WTC11 (cell line): ENCODE measurements around the gene GOLT1B. TPM values are rescaled to one million over a fixed set of nuclear protein-coding genes. Genes with fewer than 3 reads are reported as not detected.
A peak's percentile ranks its signal among the peaks of the same experiment; 100 is the strongest.

Experiments
- ATAC-seq: fragments of 200-7000 bp; cut with Tn5 transposase; 2 replicates; pipeline ENCODE4 v1.10.0; 2021; ENCODE audit warnings: mild to moderate bottlenecking, moderate library complexity
- CTCF ChIA-PET: fragments of 300-600 bp; sonication (Branson Sonifier 250); formaldehyde crosslinking; loops from one replicate; lab custom pipeline; 2021; ENCODE audit warnings: antibody characterized with exemption; lab: Charles Lee
- POLR2A ChIA-PET: fragments of 350-600 bp; sonication (Branson Sonifier 250); formaldehyde crosslinking; loops from one replicate; lab custom pipeline; 2021; ENCODE audit warnings: antibody characterized with exemption; lab: Charles Lee
- DNase-seq: peaks from one replicate; pipeline ENCODE4 v3.0.0; 2021; ENCODE audit warnings: low spot score
- H3K27ac Mint-ChIP-seq: 2 replicates; pipeline ENCODE4 v1.8.0; 2021; ENCODE audit warnings: mixed read lengths
- H3K27me3 Mint-ChIP-seq: 2 replicates; pipeline ENCODE4 v1.8.0; 2021; ENCODE audit warnings: low read depth, mild to moderate bottlenecking, moderate library complexity, mixed read lengths
- H3K36me3 Mint-ChIP-seq: 2 replicates; pipeline ENCODE4 v1.8.0; 2021; ENCODE audit warnings: mixed read lengths
- H3K4me1 Mint-ChIP-seq: 2 replicates; pipeline ENCODE4 v1.8.0; 2022; ENCODE audit warnings: mixed read lengths
- H3K4me3 Mint-ChIP-seq: 2 replicates; pipeline ENCODE4 v1.8.0; 2021; ENCODE audit warnings: mild to moderate bottlenecking, moderate library complexity, mixed read lengths
- H3K9me3 Mint-ChIP-seq: 2 replicates; pipeline ENCODE4 v1.8.0; 2021; ENCODE audit warnings: mixed read lengths
- FOXJ3 ChIP-seq: sonication (generic); formaldehyde crosslinking; IDR thresholded peaks from 2 replicates; pipeline ENCODE4 v1.9.0; 2021; ENCODE audit warnings: missing genetic modification reagents, mild to moderate bottlenecking, borderline replicate concordance
- IRF2 ChIP-seq: sonication (generic); formaldehyde crosslinking; IDR thresholded peaks from 2 replicates; pipeline ENCODE4 v1.8.0; 2022; ENCODE audit warnings: low read depth, missing genetic modification reagents, borderline replicate concordance
- NFATC4 ChIP-seq: fragments of 250-450 bp; sonication (Bioruptor Pico); IDR thresholded peaks from 2 replicates; pipeline ENCODE4 v1.9.0; 2021; ENCODE audit warnings: mild to moderate bottlenecking
- NFE2L1 ChIP-seq: sonication (generic); formaldehyde crosslinking; IDR thresholded peaks from 2 replicates; pipeline ENCODE4 v1.8.1; 2023; ENCODE audit warnings: missing genetic modification reagents
- SMAD3 ChIP-seq: sonication (generic); formaldehyde crosslinking; IDR thresholded peaks from 2 replicates; pipeline ENCODE4 v1.8.0; 2022; ENCODE audit warnings: missing genetic modification reagents, mild to moderate bottlenecking, borderline replicate concordance
- total RNA-seq: library from RNA; stranded (reverse); gene quantifications from 3 replicates; pipeline ENCODE4 v1.2.3, GENCODE V29; 2021
- TF ChIP-seq, protein P1 (sequence below): fragments of 250-450 bp; sonication (Bioruptor Pico); conservative IDR thresholded peaks from 2 replicates; pipeline ENCODE4 v1.9.0; 2021; ENCODE audit warnings: mild to moderate bottlenecking
- TF ChIP-seq, protein P2 (sequence below): sonication (generic); formaldehyde crosslinking; IDR thresholded peaks from 2 replicates; pipeline ENCODE4 v1.8.0; 2022; ENCODE audit warnings: mild to moderate bottlenecking, missing genetic modification reagents
- TF ChIP-seq, protein P3 (sequence below): sonication (generic); formaldehyde crosslinking; conservative IDR thresholded peaks from 2 replicates; pipeline ENCODE4 v1.8.1; 2023; ENCODE audit warnings: mild to moderate bottlenecking, low read depth, missing genetic modification reagents, moderate library complexity
- TF ChIP-seq, protein P4 (sequence below): fragments of 250-450 bp; sonication (Bioruptor Pico); IDR thresholded peaks from 2 replicates; pipeline ENCODE4 v1.9.0; 2021; ENCODE audit warnings: mild to moderate bottlenecking
- TF ChIP-seq, protein P5 (sequence below): fragments of 200-600 bp; IDR thresholded peaks from 2 replicates; pipeline ENCODE4 v1.8.0; 2022; ENCODE audit warnings: antibody characterized with exemption
- TF ChIP-seq, protein P6 (sequence below): sonication (generic); formaldehyde crosslinking; IDR thresholded peaks from 2 replicates; pipeline ENCODE4 v1.8.1; 2022; ENCODE audit warnings: missing genetic modification reagents, borderline replicate concordance
- TF ChIP-seq, protein P7 (sequence below): sonication (generic); formaldehyde crosslinking; IDR thresholded peaks from 2 replicates; pipeline ENCODE4 v1.8.1; 2023; ENCODE audit warnings: mild to moderate bottlenecking, missing genetic modification reagents, borderline replicate concordance
- TF ChIP-seq, protein P8 (sequence below): fragments of 250-450 bp; sonication (Bioruptor Pico); IDR thresholded peaks from 2 replicates; pipeline ENCODE4 v1.9.0; 2021; ENCODE audit warnings: moderate library complexity, mild to moderate bottlenecking, inconsistent platforms, borderline replicate concordance

GOLT1B gene
- total RNA-seq, 1 experiment from 2014 or later = 39.7 TPM

DNA sequence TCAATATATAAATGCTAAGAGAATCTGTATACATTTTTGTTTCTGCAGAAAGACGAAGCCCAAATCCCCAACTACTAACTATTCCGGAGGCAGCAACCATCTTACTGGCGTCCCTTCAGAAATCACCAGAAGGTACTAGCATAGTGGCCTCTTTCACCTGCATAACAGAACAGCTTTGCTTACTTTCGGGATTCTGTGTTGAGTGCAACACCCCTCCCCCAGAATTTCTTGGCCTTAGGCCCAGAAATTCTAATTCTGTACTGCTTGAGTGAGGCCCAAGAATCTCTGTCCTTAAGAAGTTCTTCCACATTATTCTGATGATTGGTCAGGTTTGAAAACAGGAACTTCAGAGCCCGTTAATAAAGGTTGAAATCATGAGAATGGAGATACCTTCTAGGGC lies 27.4 kb downstream of the GOLT1B start:
- peak overlapping the region; percentile 91 for H3K4me3 Mint-ChIP-seq
- ATAC-seq (no peak), DNase-seq (no peak)
- ChIA-PET CTCF (no interaction called here), POLR2A (no interaction called here)
- H3K27me3 Mint-ChIP-seq = peaks cover 57% of the 10 kb centered on the region
- TF ChIP-seq, protein P1, sequence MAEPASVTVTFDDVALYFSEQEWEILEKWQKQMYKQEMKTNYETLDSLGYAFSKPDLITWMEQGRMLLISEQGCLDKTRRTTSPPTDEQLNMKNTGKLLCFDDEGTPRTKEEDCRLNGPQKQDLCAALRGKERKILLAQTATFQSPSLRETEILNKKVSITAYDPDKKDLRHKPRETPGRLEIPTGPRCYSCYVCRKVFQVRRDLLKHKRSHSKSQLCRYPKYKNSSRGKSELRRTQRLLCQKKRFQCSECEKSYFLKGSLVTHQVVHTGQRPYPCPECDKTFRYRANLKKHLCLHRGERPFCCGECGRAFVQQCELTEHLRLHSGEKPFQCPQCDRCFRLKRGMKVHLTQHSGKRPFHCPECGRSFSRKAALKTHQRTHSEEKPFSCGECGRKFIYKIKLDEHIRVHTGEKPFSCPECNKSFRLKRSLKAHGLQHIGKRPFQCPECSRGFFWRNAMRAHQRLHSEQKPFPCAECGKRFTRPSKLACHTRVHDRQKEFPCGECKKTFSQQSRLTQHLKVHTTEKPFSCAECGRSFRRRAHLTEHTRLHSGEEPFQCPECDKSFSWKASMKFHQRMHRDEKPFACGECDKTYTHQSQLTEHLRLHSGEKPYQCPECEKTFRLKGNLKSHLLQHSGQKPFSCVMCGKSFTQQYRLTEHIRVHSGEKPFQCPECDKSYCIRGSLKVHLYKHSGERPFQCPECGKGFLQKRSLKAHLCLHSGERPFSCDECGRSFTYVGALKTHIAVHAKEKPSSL = no peak
- TF ChIP-seq, protein P2, sequence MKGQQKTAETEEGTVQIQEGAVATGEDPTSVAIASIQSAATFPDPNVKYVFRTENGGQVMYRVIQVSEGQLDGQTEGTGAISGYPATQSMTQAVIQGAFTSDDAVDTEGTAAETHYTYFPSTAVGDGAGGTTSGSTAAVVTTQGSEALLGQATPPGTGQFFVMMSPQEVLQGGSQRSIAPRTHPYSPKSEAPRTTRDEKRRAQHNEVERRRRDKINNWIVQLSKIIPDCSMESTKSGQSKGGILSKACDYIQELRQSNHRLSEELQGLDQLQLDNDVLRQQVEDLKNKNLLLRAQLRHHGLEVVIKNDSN (CRISPR knock-in tag) = no peak
- no peak for TF ChIP-seq FOXJ3 (CRISPR knock-in tag)
- TF ChIP-seq, protein P3, sequence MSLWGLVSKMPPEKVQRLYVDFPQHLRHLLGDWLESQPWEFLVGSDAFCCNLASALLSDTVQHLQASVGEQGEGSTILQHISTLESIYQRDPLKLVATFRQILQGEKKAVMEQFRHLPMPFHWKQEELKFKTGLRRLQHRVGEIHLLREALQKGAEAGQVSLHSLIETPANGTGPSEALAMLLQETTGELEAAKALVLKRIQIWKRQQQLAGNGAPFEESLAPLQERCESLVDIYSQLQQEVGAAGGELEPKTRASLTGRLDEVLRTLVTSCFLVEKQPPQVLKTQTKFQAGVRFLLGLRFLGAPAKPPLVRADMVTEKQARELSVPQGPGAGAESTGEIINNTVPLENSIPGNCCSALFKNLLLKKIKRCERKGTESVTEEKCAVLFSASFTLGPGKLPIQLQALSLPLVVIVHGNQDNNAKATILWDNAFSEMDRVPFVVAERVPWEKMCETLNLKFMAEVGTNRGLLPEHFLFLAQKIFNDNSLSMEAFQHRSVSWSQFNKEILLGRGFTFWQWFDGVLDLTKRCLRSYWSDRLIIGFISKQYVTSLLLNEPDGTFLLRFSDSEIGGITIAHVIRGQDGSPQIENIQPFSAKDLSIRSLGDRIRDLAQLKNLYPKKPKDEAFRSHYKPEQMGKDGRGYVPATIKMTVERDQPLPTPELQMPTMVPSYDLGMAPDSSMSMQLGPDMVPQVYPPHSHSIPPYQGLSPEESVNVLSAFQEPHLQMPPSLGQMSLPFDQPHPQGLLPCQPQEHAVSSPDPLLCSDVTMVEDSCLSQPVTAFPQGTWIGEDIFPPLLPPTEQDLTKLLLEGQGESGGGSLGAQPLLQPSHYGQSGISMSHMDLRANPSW (CRISPR knock-in tag) = no peak
- TF ChIP-seq NFE2L1 = no peak
- TF ChIP-seq, protein P4, sequence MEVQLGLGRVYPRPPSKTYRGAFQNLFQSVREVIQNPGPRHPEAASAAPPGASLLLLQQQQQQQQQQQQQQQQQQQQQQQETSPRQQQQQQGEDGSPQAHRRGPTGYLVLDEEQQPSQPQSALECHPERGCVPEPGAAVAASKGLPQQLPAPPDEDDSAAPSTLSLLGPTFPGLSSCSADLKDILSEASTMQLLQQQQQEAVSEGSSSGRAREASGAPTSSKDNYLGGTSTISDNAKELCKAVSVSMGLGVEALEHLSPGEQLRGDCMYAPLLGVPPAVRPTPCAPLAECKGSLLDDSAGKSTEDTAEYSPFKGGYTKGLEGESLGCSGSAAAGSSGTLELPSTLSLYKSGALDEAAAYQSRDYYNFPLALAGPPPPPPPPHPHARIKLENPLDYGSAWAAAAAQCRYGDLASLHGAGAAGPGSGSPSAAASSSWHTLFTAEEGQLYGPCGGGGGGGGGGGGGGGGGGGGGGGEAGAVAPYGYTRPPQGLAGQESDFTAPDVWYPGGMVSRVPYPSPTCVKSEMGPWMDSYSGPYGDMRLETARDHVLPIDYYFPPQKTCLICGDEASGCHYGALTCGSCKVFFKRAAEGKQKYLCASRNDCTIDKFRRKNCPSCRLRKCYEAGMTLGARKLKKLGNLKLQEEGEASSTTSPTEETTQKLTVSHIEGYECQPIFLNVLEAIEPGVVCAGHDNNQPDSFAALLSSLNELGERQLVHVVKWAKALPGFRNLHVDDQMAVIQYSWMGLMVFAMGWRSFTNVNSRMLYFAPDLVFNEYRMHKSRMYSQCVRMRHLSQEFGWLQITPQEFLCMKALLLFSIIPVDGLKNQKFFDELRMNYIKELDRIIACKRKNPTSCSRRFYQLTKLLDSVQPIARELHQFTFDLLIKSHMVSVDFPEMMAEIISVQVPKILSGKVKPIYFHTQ (CRISPR knock-in tag) = no peak
- TF ChIP-seq SMAD3 (CRISPR knock-in tag) = no peak
- TF ChIP-seq, protein P5, sequence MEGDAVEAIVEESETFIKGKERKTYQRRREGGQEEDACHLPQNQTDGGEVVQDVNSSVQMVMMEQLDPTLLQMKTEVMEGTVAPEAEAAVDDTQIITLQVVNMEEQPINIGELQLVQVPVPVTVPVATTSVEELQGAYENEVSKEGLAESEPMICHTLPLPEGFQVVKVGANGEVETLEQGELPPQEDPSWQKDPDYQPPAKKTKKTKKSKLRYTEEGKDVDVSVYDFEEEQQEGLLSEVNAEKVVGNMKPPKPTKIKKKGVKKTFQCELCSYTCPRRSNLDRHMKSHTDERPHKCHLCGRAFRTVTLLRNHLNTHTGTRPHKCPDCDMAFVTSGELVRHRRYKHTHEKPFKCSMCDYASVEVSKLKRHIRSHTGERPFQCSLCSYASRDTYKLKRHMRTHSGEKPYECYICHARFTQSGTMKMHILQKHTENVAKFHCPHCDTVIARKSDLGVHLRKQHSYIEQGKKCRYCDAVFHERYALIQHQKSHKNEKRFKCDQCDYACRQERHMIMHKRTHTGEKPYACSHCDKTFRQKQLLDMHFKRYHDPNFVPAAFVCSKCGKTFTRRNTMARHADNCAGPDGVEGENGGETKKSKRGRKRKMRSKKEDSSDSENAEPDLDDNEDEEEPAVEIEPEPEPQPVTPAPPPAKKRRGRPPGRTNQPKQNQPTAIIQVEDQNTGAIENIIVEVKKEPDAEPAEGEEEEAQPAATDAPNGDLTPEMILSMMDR = no peak
- no peak for TF ChIP-seq IRF2 (CRISPR knock-in tag)
- TF ChIP-seq, protein P6, sequence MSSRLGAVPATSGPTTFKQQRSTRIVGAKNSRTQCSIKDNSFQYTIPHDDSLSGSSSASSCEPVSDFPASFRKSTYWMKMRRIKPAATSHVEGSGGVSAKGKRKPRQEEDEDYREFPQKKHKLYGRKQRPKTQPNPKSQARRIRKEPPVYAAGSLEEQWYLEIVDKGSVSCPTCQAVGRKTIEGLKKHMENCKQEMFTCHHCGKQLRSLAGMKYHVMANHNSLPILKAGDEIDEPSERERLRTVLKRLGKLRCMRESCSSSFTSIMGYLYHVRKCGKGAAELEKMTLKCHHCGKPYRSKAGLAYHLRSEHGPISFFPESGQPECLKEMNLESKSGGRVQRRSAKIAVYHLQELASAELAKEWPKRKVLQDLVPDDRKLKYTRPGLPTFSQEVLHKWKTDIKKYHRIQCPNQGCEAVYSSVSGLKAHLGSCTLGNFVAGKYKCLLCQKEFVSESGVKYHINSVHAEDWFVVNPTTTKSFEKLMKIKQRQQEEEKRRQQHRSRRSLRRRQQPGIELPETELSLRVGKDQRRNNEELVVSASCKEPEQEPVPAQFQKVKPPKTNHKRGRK = no peak
- TF ChIP-seq, protein P7, sequence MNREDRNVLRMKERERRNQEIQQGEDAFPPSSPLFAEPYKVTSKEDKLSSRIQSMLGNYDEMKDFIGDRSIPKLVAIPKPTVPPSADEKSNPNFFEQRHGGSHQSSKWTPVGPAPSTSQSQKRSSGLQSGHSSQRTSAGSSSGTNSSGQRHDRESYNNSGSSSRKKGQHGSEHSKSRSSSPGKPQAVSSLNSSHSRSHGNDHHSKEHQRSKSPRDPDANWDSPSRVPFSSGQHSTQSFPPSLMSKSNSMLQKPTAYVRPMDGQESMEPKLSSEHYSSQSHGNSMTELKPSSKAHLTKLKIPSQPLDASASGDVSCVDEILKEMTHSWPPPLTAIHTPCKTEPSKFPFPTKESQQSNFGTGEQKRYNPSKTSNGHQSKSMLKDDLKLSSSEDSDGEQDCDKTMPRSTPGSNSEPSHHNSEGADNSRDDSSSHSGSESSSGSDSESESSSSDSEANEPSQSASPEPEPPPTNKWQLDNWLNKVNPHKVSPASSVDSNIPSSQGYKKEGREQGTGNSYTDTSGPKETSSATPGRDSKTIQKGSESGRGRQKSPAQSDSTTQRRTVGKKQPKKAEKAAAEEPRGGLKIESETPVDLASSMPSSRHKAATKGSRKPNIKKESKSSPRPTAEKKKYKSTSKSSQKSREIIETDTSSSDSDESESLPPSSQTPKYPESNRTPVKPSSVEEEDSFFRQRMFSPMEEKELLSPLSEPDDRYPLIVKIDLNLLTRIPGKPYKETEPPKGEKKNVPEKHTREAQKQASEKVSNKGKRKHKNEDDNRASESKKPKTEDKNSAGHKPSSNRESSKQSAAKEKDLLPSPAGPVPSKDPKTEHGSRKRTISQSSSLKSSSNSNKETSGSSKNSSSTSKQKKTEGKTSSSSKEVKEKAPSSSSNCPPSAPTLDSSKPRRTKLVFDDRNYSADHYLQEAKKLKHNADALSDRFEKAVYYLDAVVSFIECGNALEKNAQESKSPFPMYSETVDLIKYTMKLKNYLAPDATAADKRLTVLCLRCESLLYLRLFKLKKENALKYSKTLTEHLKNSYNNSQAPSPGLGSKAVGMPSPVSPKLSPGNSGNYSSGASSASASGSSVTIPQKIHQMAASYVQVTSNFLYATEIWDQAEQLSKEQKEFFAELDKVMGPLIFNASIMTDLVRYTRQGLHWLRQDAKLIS = no peak
- TF ChIP-seq, protein P8, sequence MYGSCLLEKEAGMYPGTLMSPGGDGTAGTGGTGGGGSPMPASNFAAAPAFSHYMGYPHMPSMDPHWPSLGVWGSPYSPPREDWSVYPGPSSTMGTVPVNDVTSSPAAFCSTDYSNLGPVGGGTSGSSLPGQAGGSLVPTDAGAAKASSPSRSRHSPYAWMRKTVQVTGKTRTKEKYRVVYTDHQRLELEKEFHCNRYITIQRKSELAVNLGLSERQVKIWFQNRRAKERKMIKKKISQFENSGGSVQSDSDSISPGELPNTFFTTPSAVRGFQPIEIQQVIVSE (CRISPR knock-in tag) = no peak
- no peak for TF ChIP-seq NFATC4 (CRISPR knock-in tag)
- TF ChIP-seq, all 79 proteins: peak for 0
- Mint-ChIP-seq H3K36me3 (no peaks in the 10 kb centered on the region), H3K4me1 (peaks cover 12% of the 10 kb centered on the region), H3K27ac (no peak overlapping the region), H3K9me3 (peaks cover 3% of the 10 kb centered on the region; the same call in 1 of the 2 replicates)
